Measurements from ENCODE around the gene INHBB. TPM values are rescaled to one million over a fixed set of nuclear protein-coding genes. Genes with fewer than 3 reads are reported as not detected.

The INHBB gene
- total RNA-seq, 1 experiment from 2014 or later = 0.27 TPM

GRCh38 chr2:120345608-120346007 lies 328 bp upstream of the INHBB start:
- ChIA-PET RAD21 (ENCODE audit: low non-redundant PET in 1 of 2, low total read pairs in 2 of 2, uncharacterized antibody in 2 of 2, unreplicated experiment in 2 of 2) (no interaction called here), POLR2A (interaction anchor here (1.4 kb wide), 1 partner anchor 729 kb away, joined by 3 read pairs; no protein-coding TSS in a partner anchor), CTCF (interaction anchor here (0.7 kb wide), 1 partner anchor 91 kb away, joined by 3 read pairs; no protein-coding TSS in a partner anchor)
- Histone ChIP-seq H3K36me3 (ENCODE audit: control insufficient read depth in 1 of 2, insufficient read depth in 2 of 2, low read length in 2 of 2) (no peaks in the 10 kb centered on the region), H2AFZ (ENCODE audit: low read depth, low read length, poor library complexity, severe bottlenecking) (no peak overlapping the region), H3K9me2 (ENCODE audit: insufficient read depth) (no peaks in the 10 kb centered on the region), H3K27me3 (ENCODE audit: insufficient read depth, low read length) (no peaks in the 10 kb centered on the region), H3K27ac (ENCODE audit: low read depth, low read length) (no peak overlapping the region; the same call in 1 of the 2 replicates), H3K79me2 (ENCODE audit: insufficient read depth, low read length) (no peaks in the 10 kb centered on the region), H3K4me2 (ENCODE audit: low read length) (peak overlapping the region; percentile 91), H3K9me3 (ENCODE audit: control insufficient read depth in 1 of 2, insufficient read depth in 1 of 2, low read depth in 1 of 2, low read length in 2 of 2) (no peaks in the 10 kb centered on the region), H4K20me1 (ENCODE audit: insufficient read depth) (no peaks in the 10 kb centered on the region), H3K9ac (ENCODE audit: low read length) (no peak overlapping the region), H3K4me1 (ENCODE audit: control insufficient read depth in 1 of 2, insufficient read depth in 2 of 2, low read length in 2 of 2) (peaks cover 0 to 23% of the 10 kb centered on the region in 2 experiments; a peak in 2 of 4 replicates), H3K4me3 (replicated peaks in 1 of 2; ENCODE audit: low read depth in 1 of 2, low read length in 2 of 2) (peak overlapping the region; percentile 24 to 57; a peak in 3 of 4 replicates)
- no peak for ATAC-seq
- intact Hi-C loops (cut with micrococcal nuclease) = loop anchor here (10.0 kb wide), 2 partner anchors 89 to 179 kb away; no protein-coding TSS in a partner anchor
- no TSS peak for BruUV-seq (replicated peaks)
- DNase-seq (ENCODE audit: low read depth, low spot score) = no peak
- TF ChIP-seq SP1 (IDR thresholded peaks at IDR 0.05; ENCODE audit: low read depth) (no peak), POLR2A (IDR thresholded peaks at IDR 0.05; ENCODE audit: borderline replicate concordance, extremely low read depth, insufficient read depth, insufficient read length) (no peak), EGR1 (IDR thresholded peaks at IDR 0.05; ENCODE audit: low read depth) (no peak), ZBTB33 (IDR thresholded peaks at IDR 0.05; ENCODE audit: extremely low read depth, insufficient replicate concordance, low read length) (no peak), POLR2AphosphoS5 (IDR thresholded peaks at IDR 0.05; ENCODE audit: low read depth, low read length) (no peak), EZH2phosphoT487 (IDR thresholded peaks at IDR 0.05; ENCODE audit: borderline replicate concordance) (no peak), REST (IDR thresholded peaks at IDR 0.05; ENCODE audit: low read depth) (no peak), TCF7L2 (IDR thresholded peaks at IDR 0.05; ENCODE audit: borderline replicate concordance, extremely low read depth, insufficient read depth, insufficient read length) (no peak), SRF (IDR thresholded peaks at IDR 0.05; ENCODE audit: low read depth) (no peak), MAX (IDR thresholded peaks at IDR 0.05) (no peak), ZNF274 (IDR thresholded peaks at IDR 0.05; ENCODE audit: low read depth, low read length) (no peak), RAD21 (IDR thresholded peaks at IDR 0.05; ENCODE audit: low read depth) (no peak), EZH2 (IDR thresholded peaks at IDR 0.05) (no peak), ATF3 (IDR thresholded peaks at IDR 0.05) (no peak), SIN3A (IDR thresholded peaks at IDR 0.05; ENCODE audit: low read depth) (no peak), YY1 (IDR thresholded peaks at IDR 0.05; ENCODE audit: extremely low read depth, insufficient replicate concordance, low read depth, low read length) (no peak), ELF1 (IDR thresholded peaks at IDR 0.05; ENCODE audit: borderline replicate concordance, low read depth) (no peak), JUND (IDR thresholded peaks at IDR 0.05) (no peak)

Data from HCT116 (cell line).